ENCODE data around the gene WSB2. TPM values are rescaled to one million over a fixed set of nuclear protein-coding genes. Genes with fewer than 3 reads are reported as not detected.

WSB2 gene
- total and polyA plus RNA-seq, 2 of the 8 experiments (the other 6 are each of a cell fraction or from before 2014, with no cell fraction given): 47.5 to 58.2 TPM

GRCh38 chr12:118098401-118098800 lies 37.4 kb upstream of the WSB2 start:
- Histone ChIP-seq H3K79me1 (ENCODE audit: low read depth, low read length) (peaks cover 11% of the 10 kb centered on the region), H3K79me2 (ENCODE audit: control insufficient read depth in 1 of 2, insufficient read depth in 2 of 2, low read length in 2 of 2) (peaks cover 8 to 52% of the 10 kb centered on the region in 2 experiments), H3K18ac (ENCODE audit: extremely low read depth, low read length) (no peak overlapping the region), H3K36me3 (ENCODE audit: control insufficient read depth in 2 of 4, insufficient read depth in 4 of 4, low read length in 3 of 4) (peaks cover 3 to 26% (median 11%) of the 10 kb centered on the region in 4 experiments; a peak in 5 of 8 replicates), H2AFZ (ENCODE audit: low read length) (no peak overlapping the region), H4K20me1 (replicated peaks in 1 of 2; ENCODE audit: control insufficient read depth in 1 of 2, insufficient read depth in 2 of 2, low read length in 2 of 2) (no peaks in the 10 kb centered on the region), H2BK15ac (ENCODE audit: low read length) (no peak overlapping the region), H3K4me2 (ENCODE audit: insufficient read depth in 1 of 2, low read depth in 2 of 2, low read length in 2 of 2) (peak overlapping the region; percentile 1 to 44; a peak in 2 of 4 replicates), H4K5ac (ENCODE audit: insufficient read length, low read depth, low read length) (no peak overlapping the region), H3K27ac (ENCODE audit: low read depth, low read length) (no peak overlapping the region), H3K9me3 (ENCODE audit: insufficient read depth in 2 of 2, low read depth in 1 of 2, low read length in 1 of 2) (no peaks in the 10 kb centered on the region), H3K9ac (replicated peaks in 1 of 4; ENCODE audit: extremely low read depth in 1 of 4, low read depth in 3 of 4, low read length in 3 of 4) (no peak overlapping the region; a peak in 1 of 7 replicates), H3K23me2 (ENCODE audit: low read depth, low read length) (peaks cover 2% of the 10 kb centered on the region; the same call in 1 of the 2 replicates), H3K4ac (replicated peaks; ENCODE audit: insufficient read length, low read depth, low read length) (no peak overlapping the region), H3K14ac (ENCODE audit: insufficient read length) (no peak overlapping the region), H2AK5ac (ENCODE audit: low read depth, low read length) (no peak overlapping the region), H2BK5ac (ENCODE audit: low read depth, low read length) (no peak overlapping the region), H4K8ac (ENCODE audit: extremely low read depth, insufficient read depth, low read length) (no peak overlapping the region), H4K91ac (replicated peaks; ENCODE audit: insufficient read length, low read length) (no peak overlapping the region), H2BK20ac (ENCODE audit: low read length) (no peak overlapping the region), H3K27me3 (replicated peaks in 1 of 4; ENCODE audit: control insufficient read depth in 3 of 4, extremely low read depth in 1 of 4, insufficient read depth in 3 of 4, low read length in 3 of 4) (no peaks in the 10 kb centered on the region), H3K23ac (ENCODE audit: insufficient read length) (no peak overlapping the region), H3K56ac (replicated peaks; ENCODE audit: insufficient read length, low read depth, low read length) (no peak overlapping the region), H3K4me3 (ENCODE audit: extremely low read depth in 1 of 4, insufficient read depth in 2 of 4, low read depth in 3 of 4, low read length in 4 of 4) (no peak overlapping the region), H2BK12ac (ENCODE audit: low read depth, low read length) (no peak overlapping the region), H3K4me1 (replicated peaks in 1 of 4; ENCODE audit: control insufficient read depth in 3 of 4, insufficient read depth in 4 of 4, low read length in 3 of 4) (peaks cover 0 to 9% (median 5%) of the 10 kb centered on the region in 4 experiments; a peak in 4 of 7 replicates), H2BK120ac (replicated peaks; ENCODE audit: low read depth, low read length) (no peak overlapping the region)
- POLR2A ChIA-PET (ENCODE audit: partially characterized antibody): interaction anchor here (0.6 to 1.8 kb wide), 5 partner anchors 13 to 45 kb away, joined by 3 to 6 read pairs (median 3); partner anchors contain the start of gene WSB2
- WGBS, 2 experiments (ENCODE audit: extremely low coverage in 1 of 2, insufficient coverage in 1 of 2, insufficient read length in 1 of 2, insufficient replicate concordance in 2 of 2, low coverage in 1 of 2, low lambda C conversion rate in 2 of 2, missing lambda C conversion rate in 1 of 2): 97% methylated on average over 3 of the region's 3 CpGs; no CpG with 5 or more reads in 1 of the 2 experiments
- FAIRE-seq (no peak), DNase-seq (ENCODE audit: low read depth in 1 of 2, low spot score in 2 of 2) (no peak)
- CTCF ChIA-PET (ENCODE audit: partially characterized antibody): no interaction called here
- TF ChIP-seq RXRA (IDR thresholded peaks at IDR 0.05; ENCODE audit: insufficient read depth, low read depth, low read length): no peak
- no peak for TF ChIP-seq BRCA1 (IDR thresholded peaks at IDR 0.05; ENCODE audit: low read depth, low read length)
- no peak for TF ChIP-seq JUND (IDR thresholded peaks at IDR 0.05; ENCODE audit: low read length)
- no peak for TF ChIP-seq EZH2 (IDR thresholded peaks at IDR 0.05; ENCODE audit: low read depth, low read length, severe bottlenecking)
- no peak for TF ChIP-seq CEBPB (IDR thresholded peaks at IDR 0.05; ENCODE audit: low read depth, low read length)
- no peak for TF ChIP-seq CREB1 (IDR thresholded peaks at IDR 0.05)
- TF ChIP-seq GTF2F1 (IDR thresholded peaks at IDR 0.05; ENCODE audit: borderline replicate concordance, low read depth, low read length): no peak
- no peak for TF ChIP-seq KDM4A (IDR thresholded peaks at IDR 0.05; ENCODE audit: low read depth, low read length, severe bottlenecking)
- TF ChIP-seq E2F6 (IDR thresholded peaks at IDR 0.05): no peak
